ENCODE measurements around the gene WDFY3. TPM values are rescaled to one million over a fixed set of nuclear protein-coding genes. Genes with fewer than 3 reads are reported as not detected.
A peak's percentile ranks its signal among the peaks of the same experiment; 100 is the strongest.

The WDFY3 gene
- total and polyA plus RNA-seq, 2 of the 13 experiments (the other 11 are each of a cell fraction or from before 2014, with no cell fraction given) = 16.7 to 24.5 TPM

DNA sequence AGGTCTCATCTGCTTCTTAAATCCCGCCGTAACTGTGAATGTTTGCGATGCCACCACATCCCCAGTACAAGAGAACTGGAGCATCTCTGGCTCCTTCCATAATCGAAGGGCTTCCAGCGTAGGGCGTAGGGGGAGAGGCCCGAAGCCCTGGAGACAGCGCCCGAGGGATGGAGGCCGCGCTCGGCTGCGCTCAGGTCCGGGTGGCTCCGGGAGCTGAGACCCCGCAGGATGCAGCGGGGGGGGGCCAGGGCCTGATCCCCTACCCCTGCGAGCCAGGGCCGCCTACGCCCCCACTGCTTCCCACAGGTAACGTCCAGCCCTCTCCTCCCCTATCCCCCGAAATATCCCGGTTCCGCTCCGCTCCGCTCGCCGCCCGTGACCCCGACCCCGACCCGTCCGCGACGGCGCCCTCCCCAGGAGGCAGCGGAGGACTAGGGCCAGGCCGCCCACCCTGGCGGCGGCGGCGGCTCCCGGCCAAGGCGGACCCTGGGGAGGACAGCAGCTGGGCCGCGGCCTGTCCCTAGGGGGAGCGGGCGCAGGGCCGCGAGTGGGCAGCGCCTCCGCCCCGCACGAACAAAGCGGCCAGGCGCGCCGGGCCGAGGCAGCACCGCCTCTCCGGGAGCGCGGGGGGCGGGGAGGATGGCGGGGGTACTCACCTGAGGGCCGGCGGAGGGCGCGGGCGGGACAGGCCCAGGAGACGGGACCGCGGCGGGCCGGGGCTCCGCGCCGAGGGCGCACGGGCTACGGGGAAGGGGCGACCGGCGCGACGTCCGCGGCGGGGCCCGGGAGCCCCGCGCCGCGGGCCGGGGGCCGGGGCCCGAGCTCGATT lies 723 bp downstream of the WDFY3 start (continued):
- 0 out of 2 replicates have a peak, but pooled peaks have one; percentile 22 for TF ChIP-seq ZNF343 (CRISPR knock-in tag; IDR thresholded peaks at IDR 0.05)
- 0 out of 2 replicates have a peak, but pooled peaks have one; percentile 23 for TF ChIP-seq ZNF674 (CRISPR knock-in tag; IDR thresholded peaks at IDR 0.05; ENCODE audit: low read depth)
- TF ChIP-seq ZBTB7B (CRISPR knock-in tag; IDR thresholded peaks at IDR 0.05) = 0 out of 2 replicates have a peak, but pooled peaks have one; percentile 31
- no peak for TF ChIP-seq ZNF44 (CRISPR knock-in tag; IDR thresholded peaks at IDR 0.05)
- 0 out of 2 replicates have a peak, but pooled peaks have one; percentile 27 for TF ChIP-seq NFKBIZ (CRISPR knock-in tag; IDR thresholded peaks at IDR 0.05)
- no peak for TF ChIP-seq EP300 (IDR thresholded peaks at IDR 0.05; ENCODE audit: low read depth in 2 of 2, low read length in 2 of 2)
- no peak for TF ChIP-seq EP300 (CRISPR knock-in tag; IDR thresholded peaks at IDR 0.05; ENCODE audit: borderline replicate concordance)
- no peak for TF ChIP-seq SRSF4 (IDR thresholded peaks at IDR 0.05; ENCODE audit: low read depth, low read length, poor library complexity, severe bottlenecking)
- TF ChIP-seq, protein P1, sequence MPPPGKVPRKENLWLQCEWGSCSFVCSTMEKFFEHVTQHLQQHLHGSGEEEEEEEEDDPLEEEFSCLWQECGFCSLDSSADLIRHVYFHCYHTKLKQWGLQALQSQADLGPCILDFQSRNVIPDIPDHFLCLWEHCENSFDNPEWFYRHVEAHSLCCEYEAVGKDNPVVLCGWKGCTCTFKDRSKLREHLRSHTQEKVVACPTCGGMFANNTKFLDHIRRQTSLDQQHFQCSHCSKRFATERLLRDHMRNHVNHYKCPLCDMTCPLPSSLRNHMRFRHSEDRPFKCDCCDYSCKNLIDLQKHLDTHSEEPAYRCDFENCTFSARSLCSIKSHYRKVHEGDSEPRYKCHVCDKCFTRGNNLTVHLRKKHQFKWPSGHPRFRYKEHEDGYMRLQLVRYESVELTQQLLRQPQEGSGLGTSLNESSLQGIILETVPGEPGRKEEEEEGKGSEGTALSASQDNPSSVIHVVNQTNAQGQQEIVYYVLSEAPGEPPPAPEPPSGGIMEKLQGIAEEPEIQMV (CRISPR knock-in tag; IDR thresholded peaks at IDR 0.05; ENCODE audit: low read depth) = peak; percentile 100
- TF ChIP-seq, protein P2, sequence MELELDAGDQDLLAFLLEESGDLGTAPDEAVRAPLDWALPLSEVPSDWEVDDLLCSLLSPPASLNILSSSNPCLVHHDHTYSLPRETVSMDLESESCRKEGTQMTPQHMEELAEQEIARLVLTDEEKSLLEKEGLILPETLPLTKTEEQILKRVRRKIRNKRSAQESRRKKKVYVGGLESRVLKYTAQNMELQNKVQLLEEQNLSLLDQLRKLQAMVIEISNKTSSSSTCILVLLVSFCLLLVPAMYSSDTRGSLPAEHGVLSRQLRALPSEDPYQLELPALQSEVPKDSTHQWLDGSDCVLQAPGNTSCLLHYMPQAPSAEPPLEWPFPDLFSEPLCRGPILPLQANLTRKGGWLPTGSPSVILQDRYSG (CRISPR knock-in tag; IDR thresholded peaks at IDR 0.05) = no peak; the same call in 1 of the 2 replicates
- peak; percentile 63; the same call in 1 of the 2 replicates for TF ChIP-seq NRL (CRISPR knock-in tag; IDR thresholded peaks at IDR 0.05; ENCODE audit: borderline replicate concordance)
- TF ChIP-seq SALL1 (CRISPR knock-in tag; IDR thresholded peaks at IDR 0.05) = peak; percentile 67
- TF ChIP-seq ZNF777 (CRISPR knock-in tag; IDR thresholded peaks at IDR 0.05) = peak; percentile 83
- peak; percentile 37; the same call in 1 of the 2 replicates for TF ChIP-seq YEATS4 (CRISPR knock-in tag; IDR thresholded peaks at IDR 0.05; ENCODE audit: borderline replicate concordance)
- no peak for TF ChIP-seq MAFG (CRISPR knock-in tag; IDR thresholded peaks at IDR 0.05)
- TF ChIP-seq RXRA (CRISPR knock-in tag; IDR thresholded peaks at IDR 0.05) = 0 out of 2 replicates have a peak, but pooled peaks have one; percentile 32
- 0 out of 2 replicates have a peak, but pooled peaks have one; percentile 20 for TF ChIP-seq ZFP90 (CRISPR knock-in tag; IDR thresholded peaks at IDR 0.05; ENCODE audit: borderline replicate concordance)
- TF ChIP-seq ZNF749 (CRISPR knock-in tag; IDR thresholded peaks at IDR 0.05; ENCODE audit: borderline replicate concordance) = 0 out of 2 replicates have a peak, but pooled peaks have one; percentile 28
- 0 out of 4 replicates have a peak, but pooled peaks of 1 of the 2 experiments have one; percentile 13 for TF ChIP-seq NR2F1 (CRISPR knock-in tag; IDR thresholded peaks at IDR 0.05)
- TF ChIP-seq, protein P3, sequence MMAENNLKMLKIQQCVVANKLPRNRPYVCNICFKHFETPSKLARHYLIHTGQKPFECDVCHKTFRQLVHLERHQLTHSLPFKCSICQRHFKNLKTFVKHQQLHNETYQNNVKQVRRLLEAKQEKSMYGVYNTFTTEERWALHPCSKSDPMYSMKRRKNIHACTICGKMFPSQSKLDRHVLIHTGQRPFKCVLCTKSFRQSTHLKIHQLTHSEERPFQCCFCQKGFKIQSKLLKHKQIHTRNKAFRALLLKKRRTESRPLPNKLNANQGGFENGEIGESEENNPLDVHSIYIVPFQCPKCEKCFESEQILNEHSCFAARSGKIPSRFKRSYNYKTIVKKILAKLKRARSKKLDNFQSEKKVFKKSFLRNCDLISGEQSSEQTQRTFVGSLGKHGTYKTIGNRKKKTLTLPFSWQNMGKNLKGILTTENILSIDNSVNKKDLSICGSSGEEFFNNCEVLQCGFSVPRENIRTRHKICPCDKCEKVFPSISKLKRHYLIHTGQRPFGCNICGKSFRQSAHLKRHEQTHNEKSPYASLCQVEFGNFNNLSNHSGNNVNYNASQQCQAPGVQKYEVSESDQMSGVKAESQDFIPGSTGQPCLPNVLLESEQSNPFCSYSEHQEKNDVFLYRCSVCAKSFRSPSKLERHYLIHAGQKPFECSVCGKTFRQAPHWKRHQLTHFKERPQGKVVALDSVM (CRISPR knock-in tag; IDR thresholded peaks at IDR 0.05) = peak; percentile 57
- TF ChIP-seq ETV5 (CRISPR knock-in tag; IDR thresholded peaks at IDR 0.05; ENCODE audit: borderline replicate concordance) = no peak
- peak; percentile 80 for TF ChIP-seq ZSCAN21 (CRISPR knock-in tag; IDR thresholded peaks at IDR 0.05; ENCODE audit: borderline replicate concordance)
- TF ChIP-seq AGO2 (optimal IDR thresholded peaks at IDR 0.05; ENCODE audit: low read depth, low read length) = peak; percentile 37
